Activated CD8-positive, alpha-beta memory T cell treated with anti-CD3 and anti-CD28 coated beads, Interleukin-2, amount 10 ng/mL, durations not matched to agents 7 days and 5 days (primary cell): Measurements from ENCODE around the gene CCDC86. TPM values are rescaled to one million over a fixed set of nuclear protein-coding genes. Genes with fewer than 3 reads are reported as not detected.

Experiments used
- ATAC-seq: fragments of 150-1000 bp; cut with Tn5 transposase; one replicate; pipeline ENCODE4 v1.10.0; 2021; ENCODE audit warnings: moderate library complexity
- CTCF ChIA-PET: fragments of 350-600 bp; sonication (Branson Sonifier 250); formaldehyde crosslinking; loops from one replicate; lab custom pipeline; 2021; ENCODE audit warnings: antibody characterized with exemption; lab: Charles Lee
- DNase-seq: peaks from one replicate; pipeline ENCODE4 v3.0.0-alpha.2; 2020
- H3K27ac Mint-ChIP-seq: one replicate; pipeline ENCODE4 v1.8.0; 2021; ENCODE audit warnings: mild to moderate bottlenecking, mixed read lengths
- H3K27me3 Mint-ChIP-seq: one replicate; pipeline ENCODE4 v1.8.0; 2021; ENCODE audit warnings: mixed read lengths
- H3K36me3 Mint-ChIP-seq: one replicate; pipeline ENCODE4 v1.8.0; 2021; ENCODE audit warnings: mild to moderate bottlenecking, mixed read lengths
- H3K4me1 Mint-ChIP-seq: one replicate; pipeline ENCODE4 v1.8.0; 2021; ENCODE audit warnings: mixed read lengths
- H3K4me3 Mint-ChIP-seq: one replicate; pipeline ENCODE4 v1.8.0; 2021; ENCODE audit warnings: mild to moderate bottlenecking, moderate library complexity, mixed read lengths
- H3K9me3 Mint-ChIP-seq: one replicate; pipeline ENCODE4 v1.8.0; 2022; ENCODE audit warnings: low read depth, mixed read lengths
- total RNA-seq, 2 experiments: library from RNA; stranded (reverse); gene quantifications; one replicate each; pipeline ENCODE4 v1.2.3, GENCODE V29; 2021

CCDC86 gene, protein sequence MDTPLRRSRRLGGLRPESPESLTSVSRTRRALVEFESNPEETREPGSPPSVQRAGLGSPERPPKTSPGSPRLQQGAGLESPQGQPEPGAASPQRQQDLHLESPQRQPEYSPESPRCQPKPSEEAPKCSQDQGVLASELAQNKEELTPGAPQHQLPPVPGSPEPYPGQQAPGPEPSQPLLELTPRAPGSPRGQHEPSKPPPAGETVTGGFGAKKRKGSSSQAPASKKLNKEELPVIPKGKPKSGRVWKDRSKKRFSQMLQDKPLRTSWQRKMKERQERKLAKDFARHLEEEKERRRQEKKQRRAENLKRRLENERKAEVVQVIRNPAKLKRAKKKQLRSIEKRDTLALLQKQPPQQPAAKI
- 10 to 100 TPM; 26.5 to 40.8 TPM for total RNA-seq

DNA sequence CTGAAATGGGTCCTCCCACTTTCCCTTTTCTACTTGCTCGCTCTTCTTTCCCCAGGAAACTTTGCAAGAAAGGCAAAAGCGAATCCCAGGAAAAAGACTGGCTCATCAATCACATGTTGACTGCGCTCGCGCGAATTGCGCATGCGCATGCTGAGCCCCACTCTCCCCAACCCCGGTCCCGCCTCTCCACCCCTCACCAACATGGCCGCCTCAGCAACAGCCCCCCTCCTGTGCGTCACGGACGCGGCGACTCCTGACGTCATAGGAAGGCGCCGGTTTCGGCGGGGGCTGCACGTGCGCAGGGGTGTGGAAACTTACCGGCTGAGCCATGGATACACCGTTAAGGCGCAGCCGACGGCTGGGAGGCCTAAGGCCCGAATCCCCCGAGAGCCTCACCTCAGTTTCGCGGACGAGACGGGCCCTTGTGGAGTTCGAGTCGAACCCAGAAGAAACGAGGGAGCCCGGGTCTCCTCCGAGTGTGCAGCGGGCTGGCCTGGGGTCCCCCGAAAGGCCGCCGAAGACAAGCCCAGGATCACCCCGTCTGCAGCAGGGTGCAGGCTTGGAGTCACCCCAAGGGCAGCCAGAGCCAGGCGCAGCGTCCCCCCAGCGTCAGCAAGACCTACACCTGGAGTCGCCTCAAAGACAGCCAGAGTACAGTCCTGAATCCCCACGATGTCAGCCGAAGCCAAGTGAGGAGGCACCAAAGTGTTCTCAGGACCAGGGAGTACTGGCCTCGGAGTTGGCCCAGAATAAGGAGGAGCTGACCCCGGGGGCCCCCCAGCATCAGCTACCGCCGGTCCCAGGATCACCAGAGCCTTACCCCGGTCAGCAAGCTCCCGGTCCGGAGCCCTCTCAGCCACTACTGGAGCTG is at the start of gene CCDC86:
TSS of gene CCDC86 (plus strand) at position 317 of the 871 bp plus-strand sequence. CDS start at position 329, 12 bp downstream.
- H3K9me3 Mint-ChIP-seq, result no peaks in the 10 kb centered on the region
- CTCF ChIA-PET, result interaction anchor here (0.8 to 15.9 kb wide), 7 partner anchors 9 to 58 kb away, joined by 3 to 230 read pairs (median 8); partner anchors contain the start of gene PRPF19
- peaks cover 41% of the 10 kb centered on the region for H3K4me1 Mint-ChIP-seq
- peak within 1 kb of the TSS; percentile 84 for H3K27ac Mint-ChIP-seq
- ATAC-seq (peak; percentile 91), DNase-seq (peak; percentile 98)
- no peaks in the 10 kb centered on the region for H3K27me3 Mint-ChIP-seq
- peak within 1 kb of the TSS; percentile 84 for H3K4me3 Mint-ChIP-seq
- peaks cover 6% of the 10 kb centered on the region for H3K36me3 Mint-ChIP-seq

DNA sequence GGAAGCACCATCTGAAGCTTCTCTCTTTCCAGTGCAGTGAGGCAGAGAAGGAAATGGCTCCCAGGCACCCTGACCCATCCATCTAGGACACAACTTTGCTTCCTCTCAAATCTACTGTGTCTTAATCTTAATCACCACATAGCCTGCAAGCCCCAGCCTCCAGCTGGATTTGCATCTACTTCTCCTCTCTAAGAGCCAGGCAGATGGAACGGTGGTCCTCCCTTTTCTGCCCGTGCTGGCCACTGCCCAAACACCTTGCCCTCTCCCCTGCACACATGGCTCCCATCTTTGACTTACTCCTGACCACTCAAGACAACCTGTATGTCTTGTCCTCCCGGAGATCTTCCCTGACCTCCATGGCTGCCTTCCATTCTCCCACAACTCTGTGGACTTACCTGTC is 49.4 kb upstream of the CCDC86 start:
- CTCF ChIA-PET, result no interaction called here
- no peak overlapping the region for H3K4me3 Mint-ChIP-seq
- no peak for ATAC-seq

DNA sequence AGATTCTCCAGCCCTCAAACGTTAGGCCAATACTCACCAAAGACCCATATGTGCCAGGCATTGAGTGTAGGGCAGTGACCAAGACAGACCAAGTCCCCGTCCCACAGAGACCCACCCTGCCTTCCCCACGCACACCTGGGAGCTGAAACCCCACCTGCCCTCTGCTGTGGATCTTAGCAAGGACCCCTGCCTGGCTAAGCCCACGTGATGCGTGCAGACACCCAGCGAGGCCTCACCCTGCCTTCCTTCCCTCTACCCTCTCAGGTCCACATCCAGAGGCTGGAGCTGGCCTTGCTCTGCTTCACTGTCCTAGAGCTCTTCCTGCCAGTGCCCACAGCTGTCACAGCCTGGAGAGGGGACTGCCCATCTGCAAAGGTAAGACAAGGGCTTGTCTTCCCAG is 46.6 kb upstream of the CCDC86 start:
- CTCF ChIA-PET, result interaction anchor here (2.0 kb wide), 1 partner anchor 20 kb away, joined by 6 read pairs; no protein-coding TSS in a partner anchor
- ATAC-seq (no peak), DNase-seq (no peak)
- Mint-ChIP-seq H3K27me3 (peaks cover 10% of the 10 kb centered on the region), H3K27ac (no peak overlapping the region), H3K9me3 (no peaks in the 10 kb centered on the region), H3K36me3 (no peaks in the 10 kb centered on the region), H3K4me3 (no peak overlapping the region), H3K4me1 (no peaks in the 10 kb centered on the region)

More for the DNA sequence above, 49.4 kb upstream of the CCDC86 start:
- no peaks in the 10 kb centered on the region for H3K9me3 Mint-ChIP-seq
- DNase-seq, result no peak
- no peaks in the 10 kb centered on the region for H3K4me1 Mint-ChIP-seq
- H3K27me3 Mint-ChIP-seq, result peaks cover 5% of the 10 kb centered on the region
- no peaks in the 10 kb centered on the region for H3K36me3 Mint-ChIP-seq
- no peak overlapping the region for H3K27ac Mint-ChIP-seq

- CTCF ChIA-PET, result no interaction called here
- Mint-ChIP-seq H3K4me3 (no peak overlapping the region), H3K36me3 (no peaks in the 10 kb centered on the region), H3K4me1 (no peaks in the 10 kb centered on the region), H3K9me3 (no peaks in the 10 kb centered on the region), H3K27me3 (peaks cover 18% of the 10 kb centered on the region), H3K27ac (no peak overlapping the region)
- ATAC-seq (no peak), DNase-seq (no peak)
These were observed 43.9 kb upstream of the CCDC86 start for GRCh38 chr11:60797846-60798630.

GRCh38 chr11:60798631-60799030 is 43.3 kb upstream of the CCDC86 start:
- H3K27me3 Mint-ChIP-seq, result peaks cover 20% of the 10 kb centered on the region
- no peaks in the 10 kb centered on the region for H3K4me1 Mint-ChIP-seq
- DNase-seq, result no peak
- H3K4me3 Mint-ChIP-seq, result no peak overlapping the region
- no peaks in the 10 kb centered on the region for H3K36me3 Mint-ChIP-seq
- no peaks in the 10 kb centered on the region for H3K9me3 Mint-ChIP-seq
- ATAC-seq, result no peak
- CTCF ChIA-PET, result no interaction called here
- no peak overlapping the region for H3K27ac Mint-ChIP-seq

DNA sequence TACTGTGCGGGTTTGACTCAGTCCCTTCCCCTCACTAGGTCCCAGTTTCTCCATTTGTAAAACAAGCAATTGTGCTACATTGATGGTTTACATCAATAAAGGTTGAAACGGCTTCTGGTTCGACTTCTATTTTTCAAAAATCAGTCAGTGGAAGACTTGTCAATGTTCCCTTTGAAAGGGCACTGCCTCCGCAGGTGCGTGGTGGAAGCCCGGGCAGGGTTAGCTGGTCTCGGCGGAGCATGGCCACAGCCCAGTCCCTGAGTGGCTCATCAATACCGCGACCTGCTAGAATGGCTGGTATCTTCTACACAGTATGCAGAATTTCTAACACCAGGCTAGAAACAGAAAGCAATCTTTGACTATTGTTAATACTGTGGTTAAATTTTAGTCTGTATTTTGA is 40.7 kb upstream of the CCDC86 start:
- DNase-seq (no peak), ATAC-seq (no peak)
- H3K27ac Mint-ChIP-seq, result no peak overlapping the region
- H3K27me3 Mint-ChIP-seq, result peaks cover 23% of the 10 kb centered on the region
- no peaks in the 10 kb centered on the region for H3K4me1 Mint-ChIP-seq
- H3K9me3 Mint-ChIP-seq, result no peaks in the 10 kb centered on the region
- no peaks in the 10 kb centered on the region for H3K36me3 Mint-ChIP-seq
- H3K4me3 Mint-ChIP-seq, result no peak overlapping the region
- CTCF ChIA-PET, result interaction anchor here (1.5 kb wide), 1 partner anchor 26 kb away, joined by 3 read pairs; no protein-coding TSS in a partner anchor

- H3K4me3 Mint-ChIP-seq, result no peak overlapping the region
- H3K36me3 Mint-ChIP-seq, result no peaks in the 10 kb centered on the region
- H3K27me3 Mint-ChIP-seq, result peaks cover 23% of the 10 kb centered on the region
- CTCF ChIA-PET, result no interaction called here
- H3K27ac Mint-ChIP-seq, result no peak overlapping the region
- no peak for ATAC-seq
- H3K9me3 Mint-ChIP-seq, result no peaks in the 10 kb centered on the region
- no peak for DNase-seq
- H3K4me1 Mint-ChIP-seq, result no peaks in the 10 kb centered on the region
These were observed 38.5 kb upstream of the CCDC86 start for GRCh38 chr11:60803273-60803936.

GRCh38 chr11:60809249-60809648 is 32.7 kb upstream of the CCDC86 start:
- CTCF ChIA-PET, result interaction anchor here (1.4 to 1.6 kb wide), 2 partner anchors 22 to 34 kb away, joined by 3 to 4 read pairs; no protein-coding TSS in a partner anchor
- H3K36me3 Mint-ChIP-seq, result no peaks in the 10 kb centered on the region
- peaks cover 6% of the 10 kb centered on the region for H3K27me3 Mint-ChIP-seq
- no peak overlapping the region for H3K4me3 Mint-ChIP-seq
- H3K4me1 Mint-ChIP-seq, result no peaks in the 10 kb centered on the region
- ATAC-seq (no peak), DNase-seq (no peak)
- no peaks in the 10 kb centered on the region for H3K9me3 Mint-ChIP-seq
- no peak overlapping the region for H3K27ac Mint-ChIP-seq

DNA sequence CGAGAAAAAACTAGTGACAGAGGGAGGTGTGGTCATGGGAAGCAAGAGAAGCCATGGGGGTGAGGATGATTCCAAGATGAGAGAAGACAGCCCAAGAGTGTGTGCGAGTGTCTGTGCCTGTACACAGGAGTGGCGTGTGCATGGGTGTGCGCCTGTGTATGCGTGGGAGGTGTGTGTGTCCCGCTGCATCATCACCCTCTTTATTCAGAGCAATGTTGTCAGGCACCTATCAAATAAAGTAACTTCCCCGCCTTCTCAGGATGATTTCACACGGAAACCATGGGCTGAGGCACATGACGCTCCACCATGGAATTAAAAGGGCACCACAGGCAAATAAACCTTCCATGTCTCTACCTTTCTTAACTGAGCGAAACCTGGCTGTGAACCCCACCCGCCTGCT is 32.2 kb upstream of the CCDC86 start:
- no peaks in the 10 kb centered on the region for H3K36me3 Mint-ChIP-seq
- CTCF ChIA-PET, result interaction anchor here (1.6 kb wide), 1 partner anchor 34 kb away, joined by 3 read pairs; no protein-coding TSS in a partner anchor
- no peak overlapping the region for H3K27ac Mint-ChIP-seq
- no peaks in the 10 kb centered on the region for H3K9me3 Mint-ChIP-seq
- no peaks in the 10 kb centered on the region for H3K4me1 Mint-ChIP-seq
- no peak overlapping the region for H3K4me3 Mint-ChIP-seq
- DNase-seq, result no peak
- H3K27me3 Mint-ChIP-seq, result peaks cover 6% of the 10 kb centered on the region
- ATAC-seq, result no peak

GRCh38 chr11:60810151-60810550 is 31.8 kb upstream of the CCDC86 start:
- ATAC-seq (no peak), DNase-seq (no peak)
- Mint-ChIP-seq H3K27me3 (peaks cover 6% of the 10 kb centered on the region), H3K36me3 (no peaks in the 10 kb centered on the region), H3K27ac (no peak overlapping the region), H3K9me3 (no peaks in the 10 kb centered on the region), H3K4me3 (no peak overlapping the region), H3K4me1 (no peaks in the 10 kb centered on the region)
- CTCF ChIA-PET, result no interaction called here

DNA sequence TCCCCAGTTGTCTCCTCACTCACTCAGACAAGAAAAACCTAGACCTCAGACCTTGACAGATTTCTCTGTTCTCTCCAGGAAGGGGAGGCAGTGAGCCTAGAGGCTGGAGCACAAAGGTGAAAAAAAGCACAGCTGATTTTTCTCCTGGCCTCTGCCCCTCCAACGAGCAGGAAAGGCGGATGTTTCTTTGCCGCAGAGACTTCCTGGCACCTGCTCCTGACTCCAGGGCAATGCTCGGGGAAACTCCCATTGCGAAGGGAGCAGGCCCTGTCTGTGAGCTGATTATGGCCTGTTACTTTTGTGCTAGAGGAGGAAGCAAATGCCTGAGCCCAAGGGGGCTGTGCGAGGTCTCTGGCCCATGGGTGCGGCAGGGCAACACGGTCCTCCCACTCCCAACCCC is 31.3 kb upstream of the CCDC86 start:
- CTCF ChIA-PET, result no interaction called here
- ATAC-seq, result no peak
- no peak overlapping the region for H3K27ac Mint-ChIP-seq
- peaks cover 6% of the 10 kb centered on the region for H3K27me3 Mint-ChIP-seq
- no peaks in the 10 kb centered on the region for H3K4me1 Mint-ChIP-seq
- H3K4me3 Mint-ChIP-seq, result no peak overlapping the region
- H3K9me3 Mint-ChIP-seq, result no peaks in the 10 kb centered on the region
- no peak for DNase-seq
- H3K36me3 Mint-ChIP-seq, result no peaks in the 10 kb centered on the region

- H3K36me3 Mint-ChIP-seq, result peaks cover 3% of the 10 kb centered on the region
- no peak overlapping the region for H3K27ac Mint-ChIP-seq
- peaks cover 5% of the 10 kb centered on the region for H3K9me3 Mint-ChIP-seq
- DNase-seq (no peak), ATAC-seq (no peak)
- no peak overlapping the region for H3K4me3 Mint-ChIP-seq
- CTCF ChIA-PET, result interaction anchor here (1.0 kb wide), 1 partner anchor 17 kb away, joined by 3 read pairs; no protein-coding TSS in a partner anchor
- H3K27me3 Mint-ChIP-seq, result peaks cover 3% of the 10 kb centered on the region
- H3K4me1 Mint-ChIP-seq, result no peaks in the 10 kb centered on the region
These were observed 28.6 kb upstream of the CCDC86 start for GRCh38 chr11:60813324-60813723.
